OCI-LY1 (cell line): ENCODE results near the gene ADAM19.

Experiments
- H2AFZ ChIP-seq: fragments of 200-600 bp; sonication (generic), shearing (Covaris generic); 2 replicates; pipeline ENCODE4 v1.6.0; 2014; ENCODE audit warnings: antibody characterized with exemption, mild to moderate bottlenecking, low read length
- H3F3A ChIP-seq: fragments of 200-600 bp; sonication (generic), shearing (Covaris generic); 2 replicates; pipeline ENCODE4 v1.6.0; 2014; ENCODE audit warnings: mild to moderate bottlenecking, antibody characterized with exemption, low read length, moderate library complexity; ENCODE audit not compliant: insufficient read depth
- H3K27ac ChIP-seq: fragments of 200-600 bp; sonication (generic); 2 replicates; pipeline ENCODE4 v1.5.1; 2014; ENCODE audit warnings: low read length, mixed run types, mild to moderate bottlenecking, low read depth; ENCODE audit not compliant: poor library complexity, severe bottlenecking
- H3K27me3 ChIP-seq: fragments of 200-600 bp; sonication (generic); 2 replicates; pipeline ENCODE4 v1.6.0; 2014; ENCODE audit warnings: antibody characterized with exemption, mild to moderate bottlenecking, low read length, moderate library complexity; ENCODE audit not compliant: insufficient read depth
- H3K36me3 ChIP-seq: fragments of 200-600 bp; sonication (generic); 2 replicates; pipeline ENCODE4 v1.6.1; 2014; ENCODE audit warnings: mild to moderate bottlenecking, antibody characterized with exemption, low read length, moderate library complexity, mixed read lengths; ENCODE audit not compliant: insufficient read depth
- H3K4me1 ChIP-seq: fragments of 200-600 bp; sonication (generic); 2 replicates; pipeline ENCODE4 v1.5.1; 2014; ENCODE audit warnings: mild to moderate bottlenecking, low read length, moderate library complexity; ENCODE audit not compliant: insufficient read depth, severe bottlenecking
- H3K4me2 ChIP-seq: fragments of 200-600 bp; sonication (generic), shearing (Covaris generic); 2 replicates; pipeline ENCODE4 v1.6.1; 2014; ENCODE audit warnings: low read length
- H3K4me3 ChIP-seq: fragments of 200-600 bp; sonication (generic); 2 replicates; pipeline ENCODE4 v1.5.1; 2014; ENCODE audit warnings: low read length, low read depth, mild to moderate bottlenecking, mixed read lengths; ENCODE audit not compliant: poor library complexity, severe bottlenecking
- H3K79me2 ChIP-seq: fragments of 200-600 bp; shearing (Covaris generic); 2 replicates; pipeline ENCODE4 v1.6.1; 2016; ENCODE audit warnings: mixed run types, low read length, mixed read lengths; ENCODE audit not compliant: insufficient read depth
- H3K9ac ChIP-seq: fragments of 200-600 bp; sonication (generic), shearing (Covaris generic); 2 replicates; pipeline ENCODE4 v1.6.1; 2014; ENCODE audit warnings: mild to moderate bottlenecking, low read length, mixed read lengths
- H3K9me2 ChIP-seq: fragments of 200-600 bp; sonication (generic), shearing (Covaris generic); 2 replicates; pipeline ENCODE4 v1.6.1; 2014; ENCODE audit warnings: low read depth, mild to moderate bottlenecking, low read length, mixed read lengths
- H3K9me3 ChIP-seq: fragments of 200-600 bp; shearing (Covaris generic); 2 replicates; pipeline ENCODE4 v1.6.1; 2014; ENCODE audit warnings: low read length, mixed read lengths
- H4K20me1 ChIP-seq: fragments of 200-600 bp; sonication (generic), shearing (Covaris generic); 2 replicates; pipeline ENCODE4 v1.6.0; 2016; ENCODE audit warnings: mild to moderate bottlenecking, low read length; ENCODE audit not compliant: insufficient read depth
- CTCF ChIP-seq: fragments of 200-600 bp; sonication (generic), shearing (Covaris generic); IDR thresholded peaks from 2 replicates; pipeline ENCODE4 v1.5.1; 2017; ENCODE audit warnings: mild to moderate bottlenecking, antibody characterized with exemption, low read length, moderate library complexity, mixed read lengths
- EZH2 ChIP-seq: fragments of 200-600 bp; sonication (generic), shearing (Covaris generic); IDR thresholded peaks from 2 replicates; pipeline ENCODE4 v1.8.0; 2017; ENCODE audit warnings: borderline replicate concordance, mixed run types, mild to moderate bottlenecking, antibody characterized with exemption, low read length, moderate library complexity, mixed read lengths

ADAM19 gene

DNA sequence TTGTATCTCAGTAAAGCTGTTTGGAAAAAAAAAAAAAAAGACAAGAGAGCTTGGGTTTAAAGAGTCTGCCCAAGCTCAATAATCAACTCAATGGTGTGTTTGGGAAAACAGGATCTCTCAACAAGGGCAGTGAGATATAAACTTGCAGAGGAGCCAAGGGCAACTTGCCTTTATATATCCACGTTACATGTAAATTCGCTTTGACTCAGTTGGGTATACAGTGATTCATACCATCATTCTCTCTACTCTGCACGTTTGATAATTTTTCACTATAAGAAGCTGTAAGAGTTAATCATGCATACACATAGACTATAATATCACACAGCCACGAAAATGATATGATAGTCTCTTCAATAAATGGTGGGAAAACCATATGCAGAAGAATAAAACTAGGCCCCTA lies 24.9 kb downstream of the ADAM19 start:
- no peak overlapping the region for H3K4me2 ChIP-seq
- H4K20me1 ChIP-seq: no peaks in the 10 kb centered on the region

DNA sequence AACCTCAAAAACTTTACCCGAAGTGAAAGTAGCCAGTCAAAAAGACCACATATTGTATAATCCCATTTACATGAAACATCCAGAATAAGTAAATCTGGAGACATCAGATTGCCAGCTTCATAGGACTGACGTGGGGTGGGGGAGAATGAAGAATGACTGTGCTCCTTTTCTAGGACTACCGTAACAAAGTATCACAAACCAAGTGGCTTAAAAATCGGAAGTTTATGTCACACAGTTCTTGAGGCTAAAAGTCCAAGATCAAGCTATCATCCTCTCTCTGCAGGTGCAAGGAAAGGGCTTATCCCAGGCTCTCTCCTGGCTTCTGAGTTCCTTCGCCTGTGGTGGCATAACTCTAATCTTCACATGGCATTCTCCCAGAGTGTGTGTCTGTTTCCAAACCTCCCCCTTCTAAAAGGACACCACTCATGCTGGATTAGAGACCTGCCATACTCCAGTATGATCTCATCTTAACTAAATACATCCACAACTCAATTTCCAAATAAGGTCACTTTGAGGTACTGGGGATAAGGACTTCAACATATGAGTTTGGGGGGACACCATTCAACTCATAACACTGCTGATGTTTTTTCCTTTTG lies 25.5 kb downstream of the ADAM19 start:
- Histone ChIP-seq H3F3A (no peaks in the 10 kb centered on the region), H3K27me3 (no peaks in the 10 kb centered on the region; the same call in 1 of the 2 replicates), H3K9ac (no peak overlapping the region), H3K4me2 (no peak overlapping the region), H2AFZ (no peak overlapping the region), H4K20me1 (no peaks in the 10 kb centered on the region), H3K36me3 (no peaks in the 10 kb centered on the region), H3K4me3 (no peak overlapping the region), H3K79me2 (no peaks in the 10 kb centered on the region), H3K27ac (no peak overlapping the region), H3K9me3 (no peaks in the 10 kb centered on the region), H3K9me2 (no peaks in the 10 kb centered on the region), H3K4me1 (no peaks in the 10 kb centered on the region)
- no peak for TF ChIP-seq CTCF
- TF ChIP-seq EZH2: no peak

More for the DNA sequence above, 24.9 kb downstream of the ADAM19 start:
- no peak overlapping the region for H2AFZ ChIP-seq
- no peaks in the 10 kb centered on the region for H3K9me3 ChIP-seq
- H3K9me2 ChIP-seq: no peaks in the 10 kb centered on the region
- H3K27ac ChIP-seq: no peak overlapping the region
- H3K9ac ChIP-seq: no peak overlapping the region
- no peak overlapping the region for H3K4me3 ChIP-seq
- H3K36me3 ChIP-seq: no peaks in the 10 kb centered on the region
- H3K4me1 ChIP-seq: no peaks in the 10 kb centered on the region
- H3F3A ChIP-seq: no peaks in the 10 kb centered on the region
- H3K79me2 ChIP-seq: no peaks in the 10 kb centered on the region
- TF ChIP-seq EZH2 (no peak), CTCF (no peak)
- H3K27me3 ChIP-seq: no peaks in the 10 kb centered on the region; the same call in 1 of the 2 replicates

GRCh38 chr5:157549283-157549629 lies 26.3 kb downstream of the ADAM19 start:
- H3K4me3 ChIP-seq: no peak overlapping the region
- H2AFZ ChIP-seq: no peak overlapping the region
- H3K9ac ChIP-seq: no peak overlapping the region
- no peaks in the 10 kb centered on the region for H3F3A ChIP-seq
- H3K36me3 ChIP-seq: no peaks in the 10 kb centered on the region
- no peaks in the 10 kb centered on the region for H4K20me1 ChIP-seq
- no peaks in the 10 kb centered on the region for H3K4me1 ChIP-seq
- no peak overlapping the region for H3K4me2 ChIP-seq
- no peak for TF ChIP-seq CTCF
- no peak for TF ChIP-seq EZH2
- H3K27ac ChIP-seq: no peak overlapping the region
- no peaks in the 10 kb centered on the region for H3K9me3 ChIP-seq
- no peaks in the 10 kb centered on the region for H3K79me2 ChIP-seq
- no peaks in the 10 kb centered on the region for H3K9me2 ChIP-seq
- peaks cover 2% of the 10 kb centered on the region; the same call in 1 of the 2 replicates for H3K27me3 ChIP-seq
